GM18519 (cell line): Measurements from ENCODE around the gene VCAN.
A peak's percentile ranks its signal among the peaks of the same experiment; 100 is the strongest.

Experiments used
- ATAC-seq: cut with Tn5 transposase; IDR thresholded peaks from one replicate; pipeline ENCODE4 v1.9.1; 2021; ENCODE audit warnings: mild to moderate bottlenecking, moderate library complexity; ENCODE audit not compliant: unreplicated experiment, low FRiP score

VCAN gene

DNA sequence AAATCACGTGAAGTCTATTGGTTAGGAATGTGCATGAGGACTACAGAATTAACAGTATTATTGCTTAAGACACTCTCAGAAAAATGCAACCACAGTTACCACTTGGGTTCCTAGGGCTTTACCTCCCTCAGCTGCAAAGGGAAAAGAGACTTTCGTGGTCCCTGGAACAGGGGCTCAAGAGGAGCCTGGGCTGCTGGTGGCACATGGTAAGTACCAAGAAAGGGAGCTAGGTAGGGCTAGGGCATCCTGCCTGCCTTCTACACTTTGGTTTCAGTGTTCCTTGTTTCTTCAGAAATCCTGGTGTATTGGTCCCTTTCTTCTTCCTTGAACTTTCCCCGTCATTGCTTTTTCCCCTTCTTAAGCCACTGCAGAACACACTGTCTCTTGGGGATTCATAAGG is 7.3 kb upstream of the VCAN start:
- ATAC-seq = no peak

DNA sequence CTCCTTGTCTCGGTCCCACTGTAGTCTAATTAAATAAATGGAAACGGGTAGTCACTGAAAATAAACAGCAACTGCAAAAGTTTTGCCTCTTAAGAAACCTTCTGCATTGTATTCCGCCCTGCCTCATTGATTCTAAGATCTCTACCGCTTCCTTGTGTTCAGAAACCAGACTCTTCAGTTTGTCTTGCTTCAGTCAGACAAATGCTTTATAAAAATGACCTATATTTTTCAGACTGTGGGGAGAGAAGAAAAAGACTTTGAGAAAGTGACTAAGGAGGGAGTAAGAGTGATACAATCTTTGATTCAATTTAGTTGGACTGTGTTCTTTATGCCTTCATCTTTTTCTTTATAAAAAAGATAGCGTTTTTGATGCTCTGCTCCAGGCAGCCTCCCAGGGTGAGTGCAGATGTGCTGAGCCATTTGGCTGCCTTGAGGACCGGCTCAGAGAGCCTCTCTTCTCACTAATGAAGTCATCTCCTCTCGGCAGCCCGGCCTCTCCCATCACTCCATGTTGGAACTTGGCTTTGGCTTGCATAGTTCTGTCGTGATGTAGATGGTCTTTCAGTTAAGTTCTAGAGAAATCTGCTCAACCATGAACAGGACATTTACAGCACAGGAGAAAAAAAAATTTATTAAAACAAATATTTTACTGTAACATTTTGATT is 4.0 kb upstream of the VCAN start:
- no peak for ATAC-seq

DNA sequence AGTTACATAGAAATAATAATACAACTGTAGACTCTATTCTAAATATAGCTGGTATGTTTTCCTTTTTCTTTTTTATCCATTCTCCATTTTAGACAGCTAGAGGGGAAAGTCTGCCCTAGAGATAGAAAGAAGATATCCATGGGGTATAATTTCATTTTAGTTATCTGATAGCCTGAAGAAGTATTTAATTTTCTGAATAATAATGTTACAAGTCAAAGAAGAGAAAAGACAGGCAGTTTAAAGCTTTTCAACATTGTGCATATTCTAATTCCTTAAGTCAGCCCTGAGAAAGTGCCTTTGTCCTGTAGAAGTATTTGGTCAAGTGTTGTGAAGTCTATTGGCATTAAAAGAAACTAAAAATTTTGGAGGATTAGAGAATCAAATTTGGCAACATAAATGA is 2.5 kb upstream of the VCAN start:
- no peak for ATAC-seq

DNA sequence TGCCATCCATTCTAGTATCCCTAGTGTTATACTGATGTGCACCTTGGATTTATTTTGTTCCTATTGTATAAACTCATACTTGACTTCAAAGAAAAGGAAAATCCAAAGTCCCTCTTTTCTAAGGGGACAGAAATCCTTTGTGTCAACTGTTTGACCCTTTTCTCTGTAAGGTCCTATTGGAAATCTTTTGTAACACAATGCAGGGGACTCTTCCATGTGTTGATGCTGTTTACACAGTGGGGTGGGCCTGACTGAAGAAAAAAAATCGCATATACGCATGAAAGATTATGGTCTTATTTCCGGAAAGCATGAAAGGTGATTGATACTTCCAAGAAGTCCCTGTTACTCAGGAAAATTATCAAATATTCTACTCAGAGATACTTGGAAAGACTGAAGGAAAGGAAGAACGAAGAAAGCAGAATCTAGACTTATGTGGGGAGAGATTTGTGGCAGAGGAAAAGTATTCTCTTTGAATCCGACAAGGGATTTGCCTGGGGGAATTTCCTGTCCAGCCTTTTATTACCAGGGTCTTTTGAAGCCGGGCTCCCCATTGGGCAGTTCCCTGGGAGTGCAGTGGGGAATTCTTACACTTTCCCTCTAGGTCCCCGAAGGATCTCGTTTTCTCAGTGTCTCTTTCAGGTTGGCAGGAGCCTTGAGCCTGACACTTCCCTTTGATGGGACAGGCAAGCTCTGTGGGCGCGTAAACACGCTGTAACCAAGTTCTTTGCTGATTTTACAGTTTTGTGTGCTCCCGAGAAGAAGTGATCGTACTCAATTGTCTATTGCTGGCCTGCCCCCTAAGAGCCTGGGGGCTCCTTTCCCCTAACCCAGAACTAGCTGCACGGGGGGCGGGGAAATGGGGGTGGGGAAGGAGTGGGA is 779 bp upstream of the VCAN start:
- no peak for ATAC-seq

DNA sequence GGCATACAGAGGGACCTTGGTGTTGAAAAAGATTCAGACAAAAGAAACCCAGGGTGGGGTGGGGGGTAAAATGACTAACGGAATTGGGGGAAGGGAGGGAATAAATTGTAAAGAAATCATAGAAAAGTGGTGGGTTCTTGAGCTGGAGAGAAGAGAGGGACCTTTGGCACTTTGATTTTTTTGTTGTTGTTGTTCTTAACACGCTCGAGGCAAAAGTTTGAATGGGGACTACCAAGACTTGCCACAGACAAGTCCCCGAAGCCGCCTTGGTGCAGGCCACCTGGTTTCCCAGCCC is 616 bp downstream of the VCAN start:
- ATAC-seq = no peak

DNA sequence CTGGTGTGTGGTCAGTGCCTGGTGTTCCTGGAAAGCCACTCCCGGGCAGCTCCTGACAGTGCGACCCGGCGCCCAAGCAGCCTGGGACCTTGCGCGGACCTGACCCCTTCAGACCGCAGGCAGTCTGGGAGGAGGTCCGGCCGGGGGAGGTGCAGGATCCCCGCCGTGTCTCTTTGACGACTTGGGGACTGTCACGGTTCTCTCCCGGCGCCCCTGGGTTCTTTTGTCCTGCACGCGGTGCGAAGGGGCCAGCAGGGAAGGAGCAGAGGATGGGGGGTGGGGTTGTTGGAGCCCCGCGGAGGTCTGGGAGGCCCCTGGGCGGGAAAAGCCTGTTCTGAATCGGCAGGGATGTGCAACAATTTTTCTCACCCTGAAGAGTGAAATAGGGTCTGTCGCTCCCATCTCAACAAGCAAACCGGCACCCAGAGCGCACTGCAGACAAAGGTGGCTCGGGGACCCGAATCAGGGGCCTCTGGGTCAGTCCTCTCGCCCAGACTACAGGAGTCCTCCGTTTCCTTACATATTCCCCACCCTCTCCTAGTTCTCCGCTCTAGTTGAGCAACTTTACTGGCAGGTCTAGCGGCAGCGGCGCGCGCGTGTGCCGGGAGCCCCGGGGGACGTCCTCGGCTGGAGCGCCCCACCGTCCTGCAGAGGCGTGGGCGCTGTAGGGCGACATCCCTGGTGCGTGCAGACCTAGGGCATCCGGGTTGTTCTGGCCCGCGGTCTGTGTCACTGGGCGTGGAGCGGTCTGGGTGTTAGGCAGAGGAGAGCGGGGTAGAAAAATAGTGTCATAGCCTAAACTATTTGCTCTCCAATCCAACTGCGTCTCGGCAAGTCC is 1.2 kb downstream of the VCAN start:
- peak; percentile 33 for ATAC-seq

DNA sequence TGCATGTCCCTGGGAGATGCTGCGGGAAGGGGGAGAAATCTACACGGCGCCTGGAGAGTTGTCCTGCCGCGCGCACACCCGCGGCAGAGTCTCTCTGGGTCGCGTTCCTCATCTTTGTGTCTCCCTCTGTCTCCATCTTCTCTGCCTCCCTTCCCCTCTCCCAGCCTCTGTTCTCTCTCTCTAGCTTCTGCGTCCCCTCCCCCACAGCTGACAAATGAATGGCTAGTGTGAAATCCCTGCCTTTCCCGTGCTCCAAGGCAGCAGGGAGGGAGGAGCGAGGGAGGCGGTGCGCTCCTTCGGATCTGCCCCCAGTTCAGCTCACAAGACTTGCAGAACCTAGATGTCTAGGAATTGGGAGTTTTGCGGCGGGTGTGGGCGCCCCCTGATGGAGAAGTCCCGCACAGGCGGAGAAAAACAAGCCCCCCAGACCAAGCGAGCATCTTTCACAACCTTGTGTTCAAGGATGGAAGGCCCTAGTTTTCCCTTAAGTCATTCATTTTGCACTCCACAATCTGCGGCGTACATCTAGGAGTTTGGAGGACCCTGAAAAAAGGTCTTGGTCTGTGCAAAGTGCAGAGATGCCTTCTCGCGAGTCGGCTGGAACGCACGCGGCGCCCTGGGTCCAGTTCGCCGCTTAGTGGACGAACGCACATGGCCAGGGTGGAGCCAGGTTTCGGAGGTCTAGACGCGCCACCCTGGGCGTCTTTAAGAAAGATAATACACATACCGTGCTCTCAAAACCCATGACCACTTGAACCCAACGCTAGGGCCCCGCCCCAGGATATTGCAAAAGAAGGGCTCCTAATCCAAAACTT is 2.0 kb downstream of the VCAN start:
- peak; percentile 47 for ATAC-seq

DNA sequence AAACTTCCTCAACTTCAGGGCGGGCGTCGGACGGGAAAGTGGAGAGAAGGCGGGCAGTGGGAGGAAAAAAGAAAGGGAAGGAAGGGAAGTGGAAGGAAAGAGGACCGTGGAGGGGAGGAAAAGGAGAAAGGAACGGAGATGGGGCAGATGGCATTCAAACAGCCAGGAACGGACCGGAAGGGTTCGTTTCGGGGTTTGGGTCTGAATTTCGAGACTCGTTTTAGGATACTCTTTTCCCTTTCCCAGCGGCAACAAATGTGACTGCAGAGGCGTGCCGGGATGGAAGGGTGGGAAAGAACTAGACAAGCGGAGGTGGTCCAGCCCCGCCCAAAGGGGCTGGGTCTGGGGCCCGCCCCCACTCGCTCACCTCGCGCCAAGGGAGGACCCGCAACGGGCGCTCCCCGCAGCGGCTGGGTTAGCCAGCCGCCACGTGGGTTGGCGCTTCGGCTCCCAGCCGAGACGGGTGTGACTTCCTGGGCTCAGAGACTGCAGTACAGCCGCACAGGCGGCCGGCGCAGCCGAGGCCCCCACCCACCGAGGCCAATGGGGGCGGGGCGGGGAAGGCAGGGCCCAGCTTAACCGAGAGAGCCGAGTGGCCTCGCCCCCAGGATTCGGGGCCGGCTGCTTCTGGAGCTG is 2.7 kb downstream of the VCAN start:
- ATAC-seq = peak; percentile 51

DNA sequence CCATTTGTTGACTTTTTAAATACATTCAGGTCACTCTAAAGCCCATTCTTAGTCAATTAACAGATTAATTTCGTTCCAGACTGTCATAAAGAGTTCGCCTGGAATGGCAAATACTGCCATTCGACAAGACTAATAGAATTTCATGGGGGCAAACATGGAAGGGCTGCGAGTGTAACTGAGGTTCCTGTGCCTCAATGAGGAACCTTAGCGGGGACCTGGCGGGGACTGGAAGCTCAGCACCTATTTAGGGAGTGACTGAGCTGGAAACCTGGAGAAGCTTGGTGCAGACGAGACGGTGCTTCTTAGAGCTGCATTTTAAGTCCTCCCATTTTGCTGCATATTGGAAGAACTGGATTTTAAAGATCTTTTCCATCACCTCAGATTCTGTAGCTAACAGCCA is 3.4 kb downstream of the VCAN start:
- no peak for ATAC-seq

DNA sequence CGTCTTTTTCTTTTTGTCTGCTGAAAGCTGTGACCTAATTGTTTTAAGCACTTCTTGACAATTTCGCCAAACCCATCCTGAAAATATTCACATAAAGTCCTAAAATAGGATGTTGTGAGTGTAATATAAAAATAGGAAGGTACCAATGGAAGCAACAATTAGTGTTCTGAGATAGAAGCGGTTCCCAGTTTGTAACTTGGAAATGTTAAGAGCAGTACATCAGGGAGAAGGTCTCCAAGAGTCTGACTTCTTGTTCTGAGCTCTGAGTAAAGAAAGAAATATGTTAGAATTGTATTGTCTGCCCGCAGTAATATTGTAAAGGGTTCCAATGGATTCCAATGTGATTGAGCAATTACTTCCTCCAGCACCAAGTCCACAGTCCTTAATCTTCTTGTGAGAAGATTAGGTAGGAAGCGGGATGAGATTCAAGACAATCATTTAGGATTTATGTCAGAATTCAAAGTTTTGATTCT is 3.9 kb downstream of the VCAN start:
- ATAC-seq = no peak

DNA sequence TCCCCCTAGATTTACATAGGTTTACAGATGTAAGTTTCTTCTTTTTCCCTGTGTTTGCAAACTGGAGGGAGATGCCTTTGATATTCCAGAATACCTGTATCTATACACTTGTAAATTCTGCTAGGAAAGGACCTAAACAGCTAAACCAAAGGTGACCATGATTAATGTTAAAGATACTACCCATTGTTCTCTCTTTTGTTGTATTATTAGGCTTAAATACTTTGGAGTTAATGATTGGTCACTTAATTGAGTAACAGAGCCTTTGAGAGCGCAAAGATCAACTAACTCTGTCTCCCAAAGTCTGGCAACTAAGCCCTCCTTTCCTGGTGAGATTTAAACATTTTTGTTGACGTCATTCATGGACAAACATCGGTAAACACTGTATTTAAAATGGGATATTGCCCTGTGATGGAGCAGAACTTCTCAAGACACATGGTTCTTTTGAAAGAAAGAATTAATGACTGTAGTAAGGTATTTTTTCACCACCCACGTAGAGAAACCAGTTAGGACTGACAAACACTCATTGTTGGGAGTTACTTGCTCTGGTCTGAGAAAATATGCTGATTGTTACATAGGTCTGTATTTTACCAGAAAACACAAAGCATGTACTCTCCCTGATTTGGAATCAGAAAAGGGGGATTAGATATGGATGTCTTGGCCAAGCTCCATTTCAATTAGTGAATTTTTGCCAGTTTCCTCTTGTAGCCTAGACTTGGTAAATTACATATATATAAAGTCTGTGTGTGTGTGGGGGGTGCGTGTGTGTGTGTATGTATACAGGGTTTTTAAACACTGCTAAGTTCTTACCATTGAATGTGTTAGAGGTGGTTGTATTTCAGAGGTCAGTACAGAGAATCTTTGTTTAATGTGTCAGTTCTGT is 4.6 kb downstream of the VCAN start:
- no peak for ATAC-seq

DNA sequence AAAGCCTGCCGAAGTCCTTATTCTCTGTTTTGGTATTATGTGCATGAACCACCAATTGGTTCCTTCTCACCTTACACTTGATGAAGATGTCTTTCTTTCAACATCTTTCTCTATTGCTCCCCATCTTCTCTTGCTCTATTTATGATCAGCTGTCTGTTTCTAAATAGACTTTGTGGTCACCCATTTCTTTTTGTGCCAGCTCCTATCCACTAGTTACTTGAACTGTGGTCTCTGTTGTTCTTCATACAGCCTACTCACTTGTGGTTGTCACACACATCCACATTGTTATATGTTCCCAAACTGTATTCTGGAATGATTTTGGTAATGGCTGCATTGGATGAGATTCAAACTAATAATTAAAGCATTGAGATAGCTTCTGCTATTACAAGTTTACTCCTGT is 11.4 kb downstream of the VCAN start:
- no peak for ATAC-seq

DNA sequence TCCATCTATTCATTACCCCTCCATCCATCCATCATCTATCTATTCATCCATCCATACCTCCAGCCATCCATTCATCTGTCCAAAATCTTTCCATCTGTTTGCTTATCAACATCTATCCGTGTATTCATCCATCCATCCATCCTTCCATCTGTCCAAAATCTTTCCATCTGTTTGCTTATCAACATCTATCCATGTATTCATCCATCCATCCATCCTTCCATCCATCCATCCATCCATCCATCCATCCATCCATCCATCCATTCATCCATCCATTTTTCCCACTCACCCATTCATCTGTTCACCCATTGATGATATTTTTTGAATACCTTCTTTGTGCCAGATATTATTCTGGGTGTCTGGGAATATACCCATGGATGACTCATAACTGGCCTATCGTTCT is 12.8 kb downstream of the VCAN start:
- ATAC-seq = no peak

DNA sequence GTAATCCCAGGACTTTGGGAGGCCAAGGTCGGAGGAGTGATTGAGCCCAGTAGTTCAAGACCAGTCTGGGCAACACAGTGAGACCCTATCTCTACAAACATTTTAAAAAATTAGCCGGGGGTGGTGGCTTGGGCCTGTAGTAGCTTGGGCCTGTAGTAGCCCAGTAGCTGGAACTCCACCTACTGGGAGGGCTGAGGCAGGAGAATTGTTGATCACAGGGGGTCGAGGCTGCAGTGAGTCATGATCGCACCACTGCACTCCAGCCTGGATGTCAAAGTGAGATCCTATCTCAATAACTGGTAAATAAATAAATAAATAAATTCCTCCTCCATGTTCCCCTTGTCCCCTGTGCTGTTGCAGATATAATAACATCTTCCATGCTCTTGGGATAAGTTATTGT is 14.3 kb downstream of the VCAN start:
- ATAC-seq = no peak

DNA sequence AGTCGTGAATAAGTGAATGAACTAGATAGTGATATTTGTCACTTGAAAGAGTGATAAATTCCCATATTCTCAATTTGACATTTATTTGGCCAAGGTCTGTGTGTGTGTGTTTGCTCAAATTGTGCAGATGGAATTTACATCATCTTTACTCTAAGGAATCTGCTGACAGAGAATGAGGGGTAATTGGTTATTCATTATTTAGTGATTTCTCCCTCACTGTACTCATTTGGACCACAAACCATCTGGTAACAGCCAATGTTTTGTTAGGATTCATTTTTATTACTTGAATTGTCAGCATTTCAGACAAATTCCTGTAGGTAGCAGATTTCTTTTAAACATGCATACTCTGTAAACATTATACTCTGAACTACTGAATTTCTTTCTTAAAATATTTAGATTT is 15.6 kb downstream of the VCAN start:
- ATAC-seq = no peak

DNA sequence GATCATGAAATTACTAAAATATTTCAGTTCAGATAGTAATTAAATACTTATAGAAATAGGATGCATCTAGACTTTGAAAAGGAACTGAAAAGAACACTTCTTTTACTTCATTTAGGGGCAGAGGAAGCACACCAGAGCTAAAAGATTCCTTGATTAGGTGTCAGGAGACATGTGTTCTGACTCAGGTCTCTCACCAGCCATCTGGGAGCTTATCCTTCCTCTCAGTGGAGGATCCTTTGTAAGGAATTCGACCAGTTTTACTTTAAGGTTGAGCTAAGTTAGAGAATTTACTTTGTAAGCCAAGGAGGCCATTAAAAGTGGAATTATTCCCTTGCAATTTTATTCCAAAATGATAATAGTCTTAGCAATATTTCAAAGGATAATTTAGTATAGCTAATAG is 16.7 kb downstream of the VCAN start:
- ATAC-seq = no peak

DNA sequence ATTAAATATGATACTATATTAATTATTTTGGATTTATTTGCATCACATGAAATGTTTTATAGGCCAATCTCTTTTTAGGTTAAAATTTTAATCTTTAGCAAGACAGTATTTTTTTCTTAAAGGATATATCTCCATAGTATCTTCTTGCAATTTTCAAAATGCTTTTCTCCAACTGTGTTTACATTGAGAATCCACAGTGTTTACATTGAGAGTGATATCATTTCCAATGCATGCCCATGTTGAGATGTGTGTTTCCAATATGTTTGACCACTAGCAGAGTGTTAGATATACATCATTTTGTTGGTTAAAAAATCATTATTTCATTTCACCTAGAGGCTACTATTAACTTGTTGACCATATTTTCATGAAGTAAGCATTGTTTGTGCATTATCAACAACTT is 17.3 kb downstream of the VCAN start:
- no peak for ATAC-seq

DNA sequence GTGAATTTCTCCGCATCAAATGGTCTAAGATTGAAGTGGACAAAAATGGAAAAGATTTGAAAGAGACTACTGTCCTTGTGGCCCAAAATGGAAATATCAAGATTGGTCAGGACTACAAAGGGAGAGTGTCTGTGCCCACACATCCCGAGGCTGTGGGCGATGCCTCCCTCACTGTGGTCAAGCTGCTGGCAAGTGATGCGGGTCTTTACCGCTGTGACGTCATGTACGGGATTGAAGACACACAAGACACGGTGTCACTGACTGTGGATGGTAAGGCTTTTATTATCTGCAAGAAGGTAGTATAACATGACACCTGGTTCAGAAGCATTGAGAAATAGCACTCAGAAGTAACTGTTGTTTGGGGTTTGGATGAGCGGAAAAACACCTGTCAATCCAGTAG is 18.7 kb downstream of the VCAN start:
- no peak for ATAC-seq

DNA sequence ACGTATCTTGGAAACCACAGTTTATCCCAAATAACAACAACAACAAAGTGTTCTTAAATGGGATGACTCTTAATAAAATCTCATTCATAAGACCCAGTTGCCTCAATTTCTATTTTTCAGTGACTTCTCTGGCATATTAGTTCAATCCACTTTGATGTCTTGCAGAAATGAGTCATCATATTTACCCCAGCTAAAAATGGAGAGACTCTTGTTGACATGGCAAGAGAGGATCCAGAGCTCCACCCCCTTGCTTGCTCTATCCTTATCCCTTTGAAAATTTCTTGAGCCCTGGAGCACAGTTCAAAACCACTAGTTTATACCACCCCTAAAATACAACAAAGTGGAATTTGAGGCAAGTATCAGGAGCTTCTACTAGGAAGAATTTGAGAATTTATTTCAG is 20.8 kb downstream of the VCAN start:
- ATAC-seq = no peak
